ENCODE measurements around the gene PGC.
A peak's percentile ranks its signal among the peaks of the same experiment; 100 is the strongest.

GRCh38 chr6:41787219-41787917 lies 40.2 kb upstream of the PGC start, which contains the start of gene TOMM6:
- TF ChIP-seq CTCF (IDR thresholded peaks at IDR 0.05) (peak; percentile 97 to 99 (median 98)), POLR2A (IDR thresholded peaks at IDR 0.05) (peak; percentile 63), POLR2AphosphoS5 (IDR thresholded peaks at IDR 0.05) (peak; percentile 86 to 94 (median 91))
